ENCODE measurements around the gene IGF1R.
A peak's percentile ranks its signal among the peaks of the same experiment; 100 is the strongest.

Gene IGF1R

DNA sequence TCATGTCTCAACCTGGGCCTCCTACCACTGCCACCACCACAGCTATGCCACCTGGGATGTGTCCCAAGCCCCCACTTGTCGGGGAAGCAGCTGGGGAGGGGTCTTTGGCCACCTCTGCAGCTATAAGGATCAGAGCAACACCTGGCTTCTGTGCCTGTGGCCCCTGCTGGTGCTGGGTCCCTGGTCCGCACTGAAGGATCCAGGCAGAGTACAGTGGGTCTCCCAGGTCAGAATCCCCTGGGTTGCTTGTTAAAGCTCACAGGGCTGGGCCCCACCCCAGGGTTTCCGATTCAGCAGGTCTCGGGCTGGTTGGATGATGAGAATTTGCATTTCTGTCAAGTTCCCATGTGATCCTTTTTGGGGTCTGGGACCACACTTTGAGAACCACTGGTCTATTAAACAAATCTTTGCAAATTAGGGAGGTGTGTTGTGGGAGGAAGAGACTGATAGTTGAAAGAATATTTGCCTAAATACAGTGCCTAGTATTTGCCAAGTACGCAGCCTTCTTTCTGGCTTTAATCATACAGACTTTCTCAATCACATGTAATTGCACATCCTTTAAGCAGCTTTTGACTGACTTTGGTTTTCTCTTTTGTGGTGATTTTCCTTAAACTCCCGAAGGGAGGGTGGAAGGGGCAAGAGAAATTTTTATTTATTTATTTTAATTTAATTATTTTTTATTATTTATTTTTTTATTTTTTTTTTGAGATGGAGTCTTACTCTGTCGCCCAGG lies 127.3 kb downstream of the IGF1R start:
- DNase-seq (ENCODE audit: low read depth in 2 of 2): no peak

DNA sequence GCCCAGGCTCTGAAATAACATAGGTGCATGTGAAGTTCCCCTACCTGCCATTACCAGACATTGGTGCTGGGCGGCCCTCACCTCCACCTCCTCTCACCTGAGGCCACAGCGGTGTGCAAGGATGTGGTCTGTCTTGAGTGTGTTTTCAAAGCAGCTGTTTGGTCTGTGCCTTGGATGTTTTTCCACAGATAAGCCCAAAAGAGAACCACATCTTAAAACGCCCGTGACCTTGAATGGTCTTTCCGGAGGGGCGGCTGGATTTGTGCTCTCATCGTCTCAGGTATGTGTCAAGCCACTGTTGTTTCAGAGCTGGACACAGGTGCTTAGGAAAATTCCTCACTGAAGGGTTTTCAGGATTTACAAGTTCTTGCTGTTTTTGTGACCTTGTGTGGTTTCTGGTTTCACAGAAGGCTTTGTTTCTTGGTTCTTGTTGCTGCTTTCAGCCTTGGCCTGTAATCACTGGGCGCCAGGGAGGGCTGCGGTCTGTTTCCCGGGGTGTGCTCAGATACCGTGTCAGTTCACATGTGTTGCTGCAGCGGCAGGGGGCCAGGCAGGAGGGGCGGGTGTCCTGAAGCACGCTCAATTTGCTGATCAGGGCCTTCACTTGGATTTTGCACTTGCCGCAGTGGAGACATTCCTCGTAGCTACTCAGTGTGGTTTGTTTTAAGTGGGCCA lies 128.4 kb downstream of the IGF1R start:
- DNase-seq (ENCODE audit: low read depth in 2 of 2): no peak

DNA sequence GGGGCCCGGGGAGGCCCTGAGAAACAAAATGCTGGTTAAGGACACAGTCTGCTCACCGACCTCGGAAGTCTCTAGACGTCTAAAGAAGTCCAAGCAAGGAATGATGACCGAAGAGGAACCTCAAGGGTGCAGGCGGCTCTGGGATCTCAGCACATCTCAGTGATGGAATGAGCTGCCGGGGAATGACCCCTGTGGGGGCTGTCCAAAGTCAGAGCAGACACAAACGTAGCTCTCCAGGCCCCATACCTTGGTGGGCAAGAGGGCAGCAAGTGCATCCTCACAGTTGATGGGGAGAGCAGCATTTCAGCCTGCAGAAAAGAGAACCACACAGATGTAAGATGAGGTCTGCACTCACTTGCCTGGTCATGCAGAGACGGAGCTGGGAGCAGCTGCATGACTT lies 129.1 kb downstream of the IGF1R start:
- no peak for DNase-seq (ENCODE audit: low read depth in 2 of 2)

DNA sequence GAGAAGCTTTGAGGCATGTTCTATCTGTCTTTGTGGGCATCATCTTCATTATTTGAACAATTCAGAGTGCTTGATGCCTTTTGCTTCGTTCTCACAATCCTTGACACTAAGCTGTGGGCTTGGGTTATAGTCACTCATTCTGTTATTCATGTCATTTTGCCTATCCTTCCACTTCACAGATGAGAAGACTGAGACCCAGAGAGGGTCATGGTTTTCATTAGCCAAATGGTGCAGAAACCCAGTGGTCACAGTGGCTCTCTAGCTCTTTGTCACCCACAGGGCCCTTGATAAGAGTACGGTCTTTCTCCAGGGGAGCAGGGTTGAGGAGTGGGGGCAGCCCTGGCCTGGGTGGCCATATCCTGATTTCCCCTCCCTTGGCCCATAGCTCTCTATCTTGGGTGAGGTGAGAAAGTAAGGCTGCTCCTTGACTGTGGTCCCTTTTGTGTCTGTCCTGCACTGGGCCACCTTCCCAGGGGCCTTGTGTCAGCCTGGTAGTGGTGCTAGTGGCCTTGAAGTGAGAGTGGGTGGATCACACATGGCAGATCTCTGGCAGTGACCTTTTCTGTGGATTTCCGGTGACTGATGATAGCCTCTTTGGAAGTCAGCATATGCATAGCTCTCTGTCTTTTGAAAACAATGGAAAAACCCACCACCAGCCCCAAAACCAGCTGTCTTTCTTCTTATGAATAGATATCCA lies 130.1 kb downstream of the IGF1R start:
- DNase-seq (ENCODE audit: low read depth in 2 of 2): no peak

DNA sequence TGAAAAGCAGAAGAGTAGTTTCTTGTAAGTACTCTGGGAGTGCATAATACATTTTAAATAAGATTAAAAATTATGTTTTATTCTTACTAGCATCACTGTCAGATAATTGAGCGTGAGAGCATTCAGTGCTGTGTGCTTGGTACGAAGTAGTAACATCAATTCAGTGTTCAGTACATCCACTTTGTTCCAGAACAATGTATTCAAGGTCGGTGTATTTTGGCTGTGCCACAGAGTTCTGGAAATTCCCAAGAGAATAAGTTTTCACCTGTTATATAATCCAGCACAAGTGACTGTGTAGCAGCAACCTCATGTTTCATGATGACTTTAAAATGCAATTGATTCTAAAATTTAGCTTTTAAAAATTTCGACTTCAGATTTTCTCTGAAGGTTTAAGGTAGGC lies 130.6 kb downstream of the IGF1R start:
- DNase-seq (ENCODE audit: low read depth in 2 of 2): no peak

DNA sequence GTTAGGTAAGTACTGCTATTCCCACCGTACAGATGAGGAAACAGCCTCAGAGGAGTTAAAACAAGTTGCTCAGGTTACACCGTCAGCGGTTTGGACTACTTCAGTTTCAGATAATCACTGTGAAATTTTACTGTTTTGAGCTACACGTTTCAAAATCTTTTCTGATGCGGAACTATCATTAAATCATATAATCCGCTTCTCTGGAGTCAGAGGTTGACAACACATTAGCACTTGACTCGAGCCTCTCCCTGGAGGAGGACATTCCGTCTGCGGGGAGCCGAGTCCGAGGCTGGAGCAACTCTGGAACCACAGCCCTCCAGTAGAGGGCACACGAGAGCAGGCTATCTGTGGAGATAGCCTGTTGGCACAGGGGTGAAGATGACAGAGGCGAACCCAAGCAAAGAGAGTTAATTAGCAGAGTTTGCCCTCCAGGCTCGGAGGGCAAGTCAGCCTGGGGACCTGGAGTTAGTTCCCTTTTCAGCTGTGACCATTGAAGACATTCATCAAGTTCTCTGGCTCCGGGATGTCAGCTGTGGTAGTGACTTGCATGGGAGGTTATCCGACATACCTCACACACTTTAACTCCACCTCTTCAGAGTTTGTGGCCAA lies 131.2 kb downstream of the IGF1R start:
- DNase-seq (ENCODE audit: low read depth in 2 of 2): peak; percentile 38 to 49

DNA sequence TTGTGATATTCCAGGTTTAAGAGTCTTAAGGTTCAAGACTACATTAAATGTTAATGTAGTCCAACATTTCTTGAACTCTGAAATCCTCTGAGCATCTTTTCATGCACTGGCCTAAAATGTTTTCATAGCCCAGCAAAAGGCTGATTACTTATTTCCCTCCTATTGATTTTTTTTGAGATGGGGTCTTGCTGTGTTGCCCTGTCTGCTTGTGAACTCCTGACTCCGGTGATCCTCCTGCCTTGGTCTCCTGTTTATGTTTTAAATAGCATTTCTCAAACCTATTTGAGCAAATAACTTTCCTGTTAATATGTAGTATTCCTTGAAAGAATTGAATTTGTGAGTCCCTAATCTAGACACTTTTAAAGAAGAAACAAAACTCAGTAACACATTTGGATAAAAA lies 133.5 kb downstream of the IGF1R start:
- no peak for DNase-seq (ENCODE audit: low read depth in 2 of 2)

DNA sequence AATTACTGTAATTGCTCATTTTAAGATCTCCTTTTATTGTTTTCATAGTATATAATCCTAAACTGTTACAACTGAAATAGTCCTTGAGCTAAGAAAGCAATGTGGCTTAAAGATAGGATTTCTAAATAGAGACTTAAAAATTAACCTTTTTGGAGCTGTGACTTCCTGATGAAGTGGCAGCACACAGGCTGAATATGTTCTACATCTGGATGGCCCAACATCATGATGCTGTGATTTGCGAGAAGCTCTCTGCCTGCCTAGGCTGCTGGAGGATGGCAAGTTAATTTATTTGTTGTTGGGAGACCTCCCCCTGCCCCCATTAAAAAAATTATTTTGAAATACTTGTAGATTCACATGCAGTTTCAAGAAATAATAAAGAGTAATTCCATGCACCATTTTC lies 134.5 kb downstream of the IGF1R start:
- no peak for DNase-seq (ENCODE audit: low read depth in 2 of 2)

DNA sequence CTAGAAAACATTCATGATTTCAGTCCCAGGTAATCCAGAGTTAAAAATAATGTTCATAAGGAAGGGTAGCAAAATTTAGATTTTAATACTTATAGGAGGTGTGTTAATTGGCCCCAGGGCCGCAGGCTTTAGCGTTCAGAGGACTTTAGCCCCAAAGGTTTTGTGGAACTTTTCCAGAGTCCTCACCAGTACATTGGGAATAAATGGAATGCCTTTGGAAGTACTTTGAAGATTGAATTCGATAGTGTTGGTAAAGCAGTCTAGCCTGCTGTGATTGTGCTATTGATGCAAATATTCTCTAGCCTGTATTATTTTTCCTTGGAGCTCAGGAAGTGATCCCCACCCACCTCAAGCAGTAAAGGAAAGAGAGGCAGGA lies 137.1 kb downstream of the IGF1R start:
- DNase-seq (ENCODE audit: low read depth in 2 of 2): no peak

DNA sequence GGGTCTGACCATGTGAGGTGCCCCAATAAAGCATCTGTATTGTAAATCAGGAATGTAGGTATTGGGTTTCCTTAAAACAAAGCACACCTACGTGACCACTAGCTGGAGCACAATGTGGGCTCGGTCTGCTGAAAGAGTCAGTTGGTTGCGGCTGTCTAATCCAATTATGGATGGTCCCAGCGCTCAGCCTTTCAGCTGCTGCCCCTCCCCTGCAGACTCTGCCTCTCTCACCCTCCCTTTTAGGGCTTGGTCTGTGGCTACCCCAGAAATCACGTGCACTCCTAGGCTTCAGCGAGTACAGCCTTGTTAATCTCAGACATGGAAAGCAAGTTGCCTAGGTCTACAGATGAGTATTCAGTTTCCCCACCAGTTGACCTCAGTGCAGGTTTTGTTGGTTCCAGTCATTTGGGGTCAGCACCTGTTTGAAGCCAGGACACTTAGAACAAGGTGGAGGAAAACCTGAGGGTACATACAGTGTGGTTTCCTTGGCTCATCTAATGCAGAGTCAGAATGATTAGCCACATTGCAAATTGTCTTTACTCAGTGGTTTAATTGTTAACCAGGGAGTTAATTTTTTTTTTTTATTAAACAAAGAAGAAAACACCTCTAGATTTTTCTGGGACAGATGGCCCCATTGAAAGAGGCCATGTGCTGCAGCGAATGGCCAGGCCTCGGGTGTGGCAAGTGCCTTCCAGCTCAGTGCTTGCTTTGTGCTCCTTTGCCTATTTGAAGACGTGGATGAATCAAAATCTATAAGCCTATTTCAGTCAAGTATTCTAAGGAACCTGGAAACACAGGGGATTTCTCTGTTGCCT lies 137.7 kb downstream of the IGF1R start:
- no peak for DNase-seq (ENCODE audit: low read depth in 2 of 2)

DNA sequence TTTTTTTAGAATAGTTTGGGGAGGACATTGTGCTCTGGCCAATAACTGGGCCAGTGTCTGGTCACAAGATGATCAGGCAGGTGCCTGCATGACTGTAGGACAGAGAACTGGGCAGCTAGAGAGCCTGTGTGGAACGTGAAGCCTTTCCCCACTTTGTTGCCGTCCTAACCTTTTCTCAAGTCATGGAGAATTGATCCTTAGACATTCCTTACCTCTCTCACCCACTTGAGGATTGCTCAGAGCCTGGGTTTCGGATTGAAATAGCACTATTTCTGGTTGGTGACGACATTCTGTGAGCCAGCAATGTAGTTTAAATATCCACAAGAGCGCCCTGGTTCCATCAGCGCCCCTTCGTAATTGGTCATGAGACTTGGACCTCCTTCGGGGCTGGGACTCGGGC lies 138.4 kb downstream of the IGF1R start:
- no peak for DNase-seq (ENCODE audit: low read depth in 2 of 2)

DNA sequence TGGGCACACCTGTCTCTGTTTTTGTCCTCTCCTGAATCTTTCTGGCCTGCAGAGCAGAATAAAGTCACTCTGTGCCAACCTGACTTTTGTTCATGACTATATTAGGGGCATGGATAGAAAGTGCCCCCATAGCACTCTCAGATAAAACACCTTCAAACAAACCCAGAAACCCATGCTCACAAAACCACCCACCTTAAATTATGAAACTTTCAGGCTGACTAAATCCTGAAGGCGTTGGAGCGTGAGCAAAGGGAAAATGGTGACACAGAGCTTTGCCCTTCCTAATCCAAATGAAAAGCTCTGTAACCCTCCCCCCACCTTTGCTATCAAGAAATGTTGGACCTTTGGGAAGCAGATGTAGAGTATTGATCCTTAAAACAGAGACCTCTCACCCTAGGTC lies 138.9 kb downstream of the IGF1R start:
- no peak for DNase-seq (ENCODE audit: low read depth in 2 of 2)

DNA sequence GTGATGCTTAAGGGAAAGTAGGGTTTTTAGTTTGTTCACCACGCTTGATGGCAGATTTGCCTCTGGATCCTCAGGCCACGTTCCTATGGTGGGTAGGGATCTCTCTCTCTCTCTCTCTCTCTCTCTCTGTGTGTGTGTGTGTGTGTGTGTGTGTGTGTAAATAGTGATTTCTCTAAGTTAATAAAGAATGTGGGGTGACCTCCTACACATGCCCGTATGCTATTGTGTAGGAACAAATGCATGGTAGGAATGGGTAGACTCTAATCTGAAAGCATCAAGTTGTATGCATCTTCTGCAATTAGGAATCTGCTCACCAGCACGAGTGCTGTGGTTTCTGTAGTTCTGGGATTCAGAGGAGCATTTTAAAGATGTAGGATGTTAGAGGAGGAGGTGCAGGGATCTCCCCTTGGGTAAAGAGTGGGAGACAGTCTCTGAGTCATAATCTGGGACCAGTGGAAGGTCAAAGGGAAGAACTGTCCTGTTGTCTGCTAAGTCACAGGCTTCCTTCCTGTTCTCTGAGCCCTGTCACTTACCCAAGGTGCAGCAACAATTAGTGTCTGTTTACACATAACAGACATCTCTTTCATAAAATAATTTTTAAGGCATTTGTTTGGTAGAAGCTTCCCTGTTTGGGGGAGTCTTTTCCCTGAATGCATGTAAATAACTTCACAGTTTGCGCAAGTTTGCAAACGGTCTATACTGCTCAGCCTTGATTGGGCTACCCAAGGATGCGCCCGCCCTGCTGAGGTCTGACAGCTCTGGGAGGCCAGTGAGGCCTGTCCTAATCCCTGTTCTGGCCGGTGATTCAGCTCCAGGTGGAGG lies 139.8 kb downstream of the IGF1R start:
- DNase-seq (ENCODE audit: low read depth in 2 of 2): no peak

DNA sequence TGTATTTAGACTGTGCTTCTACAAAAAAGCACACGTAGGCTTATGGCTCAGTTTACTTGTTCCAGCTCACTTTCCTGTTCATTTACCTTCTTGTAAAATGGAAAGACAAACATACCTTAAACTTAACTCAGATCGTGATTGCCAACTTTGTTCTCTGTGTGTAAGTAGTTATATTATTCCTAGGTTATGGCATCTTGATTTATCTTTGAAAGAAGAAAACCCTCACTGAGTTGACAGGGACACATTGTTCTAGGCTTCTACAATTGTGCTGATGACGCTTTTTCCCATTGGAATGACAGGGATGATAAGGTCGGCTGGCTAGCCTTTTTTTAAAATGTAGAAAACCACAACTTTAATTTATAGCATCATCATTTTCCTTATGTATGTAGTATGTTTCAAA lies 140.7 kb downstream of the IGF1R start:
- no peak for DNase-seq (ENCODE audit: low read depth in 2 of 2)

DNA sequence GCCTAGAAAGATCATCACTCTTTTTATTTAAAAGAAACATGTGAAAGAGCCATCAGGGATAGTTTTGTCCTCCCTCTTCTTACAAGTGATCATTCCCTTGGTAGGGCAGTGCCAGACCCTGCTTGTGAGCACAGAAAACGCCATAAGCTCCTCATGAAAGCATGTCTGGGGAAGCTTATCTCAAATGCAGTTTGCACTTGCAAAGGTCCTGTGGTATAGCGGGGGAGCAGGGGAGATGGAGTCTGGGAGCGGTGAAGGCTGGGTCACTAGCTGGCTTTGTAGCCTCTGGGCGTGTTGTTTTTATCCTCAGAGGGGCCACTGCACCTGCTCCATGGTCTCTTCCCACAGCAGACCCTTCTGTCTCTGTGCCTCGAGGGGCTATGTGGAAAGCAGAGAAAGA lies 141.9 kb downstream of the IGF1R start:
- no peak for DNase-seq (ENCODE audit: low read depth in 2 of 2)

DNA sequence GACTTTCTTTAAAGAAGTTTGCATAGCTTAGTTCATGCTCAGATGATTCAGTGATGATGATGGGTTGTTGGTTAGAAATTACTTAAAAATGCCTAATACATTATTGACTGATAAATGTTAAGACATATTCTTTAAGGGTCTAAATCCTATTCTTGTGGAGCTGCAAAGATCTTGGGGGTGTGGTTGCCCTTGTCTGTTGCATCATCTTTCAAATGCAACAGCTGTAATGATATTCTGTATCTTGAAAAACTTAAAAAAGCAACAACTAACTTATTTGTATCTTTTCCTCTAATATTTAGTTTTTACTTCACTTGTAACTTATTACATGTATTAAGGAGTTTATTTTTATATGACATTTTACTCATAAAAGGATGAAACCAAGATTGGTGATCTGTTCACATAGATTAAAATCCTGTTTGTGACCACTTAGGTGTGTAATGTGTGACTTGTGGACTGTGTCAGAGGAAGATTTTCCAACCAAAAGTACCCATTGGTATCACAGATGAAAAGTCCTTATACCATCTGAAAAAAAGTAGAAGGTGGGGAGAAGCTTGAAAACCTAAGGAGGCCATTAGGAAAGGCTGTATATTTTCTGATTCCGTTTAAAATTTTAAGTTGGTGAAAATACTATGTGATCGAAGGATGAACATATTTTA lies 142.8 kb downstream of the IGF1R start:
- DNase-seq (ENCODE audit: low read depth in 2 of 2): no peak

DNA sequence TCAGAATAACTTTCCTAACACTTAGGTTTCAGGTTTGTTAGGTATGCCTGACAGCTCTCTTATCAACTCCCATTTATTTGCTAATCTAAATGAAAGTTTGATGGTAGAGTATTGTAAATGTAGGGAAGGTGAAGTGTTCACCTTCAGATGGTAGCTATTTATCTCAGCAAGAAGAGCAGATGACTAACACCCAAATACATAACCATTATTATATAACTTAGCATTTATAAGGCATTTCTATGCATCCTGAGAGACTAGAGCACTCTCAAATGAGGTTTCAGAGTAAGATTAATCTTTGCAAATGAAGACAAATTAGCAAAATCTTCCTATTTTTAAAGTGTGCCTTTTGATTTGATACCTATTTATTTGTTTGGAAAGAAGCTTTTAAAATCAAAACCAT lies 143.8 kb downstream of the IGF1R start:
- DNase-seq (ENCODE audit: low read depth in 2 of 2): no peak

DNA sequence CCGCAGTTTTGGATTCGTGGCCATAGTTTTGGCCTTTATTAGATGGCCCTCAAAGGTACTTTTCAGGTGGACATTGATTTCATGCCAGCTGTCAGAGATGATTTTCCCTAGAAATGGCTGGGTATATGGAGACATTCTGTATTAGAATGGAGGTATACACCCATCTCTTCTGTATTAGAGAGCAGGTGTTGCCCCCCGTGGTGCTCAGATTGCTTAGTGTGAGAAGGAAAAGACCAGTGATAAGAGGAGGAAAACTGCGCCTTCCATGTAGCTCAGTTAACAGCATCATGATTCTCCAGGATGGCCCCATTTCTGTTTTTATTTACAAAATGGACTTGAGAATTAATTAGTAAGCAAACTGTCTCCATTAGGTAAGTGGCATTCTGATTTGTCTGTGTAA lies 145.9 kb downstream of the IGF1R start:
- no peak for DNase-seq (ENCODE audit: low read depth in 2 of 2)

DNA sequence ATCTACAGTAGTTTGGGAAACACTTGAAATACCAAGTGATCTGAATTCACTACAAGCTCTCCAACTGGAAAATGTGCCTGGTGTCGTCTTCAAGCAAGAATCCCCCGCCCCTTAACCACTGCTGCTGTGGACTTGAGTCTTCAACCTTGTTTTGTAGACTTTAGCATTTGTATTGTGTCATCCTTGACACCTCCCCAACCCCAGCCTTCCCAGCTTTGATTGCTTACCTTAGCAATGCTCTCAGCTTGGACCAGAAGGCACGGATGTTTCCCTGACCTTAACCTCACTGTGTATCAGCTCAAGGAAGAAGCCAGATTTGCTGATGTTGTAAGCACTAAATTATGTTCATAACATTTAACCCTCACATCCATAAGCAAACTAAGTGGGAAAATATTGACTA lies 146.4 kb downstream of the IGF1R start:
- DNase-seq (ENCODE audit: low read depth in 2 of 2): no peak

DNA sequence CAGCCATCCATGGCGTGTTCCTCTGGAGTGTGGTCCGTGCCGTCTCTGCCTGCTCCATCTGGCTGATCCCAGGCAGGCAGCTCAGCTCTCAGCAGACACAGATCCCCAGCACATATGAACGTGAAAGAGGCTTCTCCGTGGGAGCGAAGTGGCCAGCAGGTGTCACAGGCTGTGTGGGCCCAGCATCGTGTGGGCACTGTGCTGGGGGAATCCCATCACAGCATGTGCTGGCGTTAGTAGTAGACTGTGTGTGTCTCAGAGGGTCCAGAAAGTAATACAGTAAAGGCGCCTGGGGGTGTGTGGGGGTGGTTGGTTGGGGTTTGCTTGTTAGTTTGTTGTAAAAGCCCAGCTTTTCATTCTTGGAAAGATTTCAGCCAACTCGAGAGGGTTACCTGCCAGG lies 147.6 kb downstream of the IGF1R start:
- no peak for DNase-seq (ENCODE audit: low read depth in 2 of 2)
